GM15510 (cell line): ENCODE measurements around the gene SPPL3.

Experiments used
- POLR2A ChIP-seq: IDR thresholded peaks from 3 replicates; pipeline ENCODE4 v1.6.1; 2011; ENCODE audit warnings: borderline replicate concordance; ENCODE audit not compliant: insufficient read length; ENCODE audit errors: extremely low read depth

SPPL3 gene

DNA sequence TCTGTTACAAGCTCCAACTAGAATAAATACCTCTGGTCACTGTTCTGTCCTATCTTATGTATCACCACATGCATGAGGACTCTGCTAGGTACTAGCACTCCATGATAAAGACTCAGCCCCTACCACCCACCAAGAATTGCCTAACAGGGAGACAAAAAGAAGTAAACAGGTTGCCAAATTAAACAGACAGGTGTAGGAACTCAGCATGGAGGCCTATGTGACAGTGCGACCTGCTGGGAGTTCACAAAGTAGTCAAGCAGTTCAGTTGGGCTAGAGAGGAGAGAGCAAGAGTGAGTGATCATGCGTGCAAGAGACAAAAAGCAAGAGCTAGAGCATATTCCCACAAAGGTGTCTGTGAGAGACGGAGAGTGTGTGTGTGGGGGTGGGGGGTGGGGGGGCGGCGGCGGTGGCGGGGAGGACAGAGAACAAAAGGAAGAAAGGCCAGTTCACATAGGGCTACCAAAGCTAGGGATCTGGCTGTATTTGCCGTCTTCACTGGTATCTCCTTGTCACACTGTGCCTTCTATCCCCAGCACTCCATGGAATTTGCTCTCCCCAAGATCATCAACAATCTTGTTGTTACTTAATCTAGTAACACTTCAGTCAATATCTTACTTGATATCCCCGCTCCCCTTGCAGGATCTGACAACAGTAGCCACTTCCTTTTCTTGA lies 81.2 kb downstream of the SPPL3 start:
- TF ChIP-seq POLR2A: no peak

DNA sequence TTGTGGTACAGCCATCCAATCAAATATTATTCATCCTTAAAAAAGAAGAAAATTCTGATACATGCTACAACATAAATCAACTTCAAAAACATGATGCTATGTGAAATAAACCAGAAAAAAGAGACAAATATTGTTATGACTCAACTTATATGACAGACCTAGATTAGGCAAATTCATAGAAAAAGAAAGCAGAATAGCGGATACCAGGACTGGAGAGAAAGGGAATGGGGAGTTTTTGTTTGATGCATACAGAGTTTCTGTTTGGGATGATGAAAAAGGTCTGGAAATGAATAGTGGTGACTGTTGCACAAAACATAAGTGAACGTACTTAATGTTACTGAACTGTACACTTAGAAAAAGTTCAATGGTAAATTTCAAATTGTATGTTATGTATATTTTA lies 82.3 kb downstream of the SPPL3 start:
- TF ChIP-seq POLR2A: no peak

DNA sequence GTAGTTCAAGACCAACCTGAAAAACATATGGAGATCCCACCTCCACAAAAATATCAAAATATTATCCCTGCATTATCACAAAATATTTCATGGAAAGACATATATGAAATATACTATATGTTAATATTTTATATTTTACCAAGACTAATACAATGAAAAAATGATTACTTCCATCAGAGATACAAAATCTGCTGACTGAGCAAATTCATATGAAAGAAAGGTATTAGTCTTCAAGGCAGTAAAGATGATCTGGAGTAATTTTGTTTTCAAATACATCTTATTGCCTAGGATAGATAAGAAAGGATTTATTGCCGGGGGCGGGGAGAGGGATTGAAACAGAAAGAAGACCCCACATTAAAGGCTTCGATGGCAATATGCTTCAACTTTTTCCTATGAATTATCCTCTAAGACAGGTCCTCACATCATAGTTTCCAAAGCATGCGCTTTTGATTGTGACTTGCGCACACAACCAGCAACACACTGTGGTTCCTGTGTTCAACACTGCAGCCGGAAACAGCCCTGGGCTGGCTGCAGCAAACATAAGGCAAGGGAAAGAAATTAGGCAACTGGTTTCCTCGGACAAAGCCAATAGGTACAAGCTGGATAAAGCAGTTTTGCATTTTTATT lies 83.2 kb downstream of the SPPL3 start:
- TF ChIP-seq POLR2A: no peak

DNA sequence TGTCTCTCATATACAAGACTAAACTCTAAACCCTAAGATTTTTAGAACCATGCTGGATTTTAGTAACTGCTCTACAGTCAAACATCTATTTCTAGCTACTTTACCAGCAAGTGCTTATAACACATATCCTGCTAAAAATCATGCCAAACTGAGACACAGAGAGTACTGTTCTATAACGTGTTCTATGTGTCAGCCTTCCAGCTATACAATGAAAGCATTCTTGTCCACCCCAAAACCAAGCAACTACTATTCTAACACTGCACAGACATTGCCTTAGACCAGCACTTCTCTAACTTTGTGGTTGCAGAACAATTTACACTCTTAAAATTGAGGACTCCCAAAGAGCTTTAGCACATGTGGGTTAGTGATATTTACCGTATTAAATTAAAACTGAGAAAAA lies 85.7 kb downstream of the SPPL3 start:
- no peak for TF ChIP-seq POLR2A

DNA sequence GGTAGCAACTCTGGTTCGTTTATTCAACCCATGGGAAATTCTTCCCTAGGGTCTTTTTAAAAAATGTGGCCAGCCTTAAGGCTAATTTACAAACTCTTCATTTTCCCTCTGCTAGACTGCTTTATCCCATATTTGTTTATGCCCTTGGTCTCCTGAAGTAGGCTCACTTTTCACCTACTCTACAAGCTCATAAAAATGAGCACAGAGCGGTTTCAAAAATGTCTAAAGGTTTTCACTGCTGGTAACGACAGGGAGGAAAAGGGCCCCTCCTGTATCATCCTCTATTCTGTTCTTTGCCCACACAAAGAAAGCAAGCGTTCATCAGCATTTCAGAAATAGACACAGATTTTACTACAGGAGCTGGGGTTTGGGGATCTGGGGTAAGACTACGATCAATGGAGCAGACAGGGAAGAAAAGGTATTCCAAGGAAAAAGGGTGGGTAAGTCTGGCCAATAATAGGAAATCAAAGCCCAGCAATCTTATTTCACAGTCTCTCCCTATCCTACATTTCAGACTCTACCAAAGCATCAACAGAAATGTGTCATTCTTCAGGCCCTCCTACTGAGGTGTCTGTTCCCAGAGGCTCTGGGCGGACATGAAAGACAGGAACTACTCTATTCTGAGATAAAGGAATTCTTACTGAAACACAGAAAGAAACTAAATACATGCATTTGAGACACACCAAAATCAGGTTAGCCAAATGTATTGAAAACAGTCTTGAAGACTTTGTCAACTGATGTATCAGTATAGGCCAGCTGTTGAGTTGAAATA lies 86.4 kb downstream of the SPPL3 start:
- no peak for TF ChIP-seq POLR2A

DNA sequence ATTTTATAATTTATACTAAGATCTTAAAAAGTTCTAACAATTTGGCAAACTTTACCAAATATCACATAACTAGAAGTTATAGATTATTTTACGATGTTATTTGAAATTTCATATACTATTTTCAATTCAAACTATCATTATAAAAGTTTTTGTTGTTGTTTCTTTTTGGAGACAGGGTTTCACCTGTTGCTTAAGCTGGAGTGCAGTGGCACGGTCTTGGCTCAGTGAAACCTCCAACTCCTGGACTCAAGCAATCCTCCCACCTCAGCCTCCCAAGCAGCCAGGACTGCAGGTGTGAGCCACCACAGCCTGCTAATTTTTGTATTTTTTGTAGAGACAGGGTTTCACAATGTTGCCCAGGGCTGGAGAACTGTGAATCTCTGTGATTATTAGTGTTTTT lies 87.8 kb downstream of the SPPL3 start:
- no peak for TF ChIP-seq POLR2A

DNA sequence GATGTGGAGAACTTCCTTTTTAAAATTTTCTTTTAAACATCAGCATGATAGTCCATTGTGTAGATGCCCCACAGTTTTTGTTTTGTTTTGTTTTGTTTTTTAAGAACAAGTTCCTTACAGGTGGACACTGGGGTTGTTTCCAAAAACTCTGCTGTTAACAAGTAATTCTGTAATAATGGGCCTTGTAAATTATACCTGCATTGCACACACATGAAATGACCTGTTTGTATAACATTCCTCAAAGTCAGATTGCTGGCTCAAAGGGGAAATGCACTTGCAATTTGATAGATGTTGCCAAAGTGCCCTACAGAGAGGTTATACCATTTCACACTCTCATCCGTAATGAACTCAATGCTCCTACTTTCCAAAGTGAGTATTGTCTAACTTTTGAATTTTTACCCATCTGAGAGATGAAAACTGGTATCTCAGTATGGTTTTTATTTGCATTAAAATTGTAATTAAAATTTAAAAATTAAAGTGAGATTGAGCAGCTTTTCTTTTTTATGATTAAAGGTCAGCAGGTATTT lies 89.2 kb downstream of the SPPL3 start:
- no peak for TF ChIP-seq POLR2A

DNA sequence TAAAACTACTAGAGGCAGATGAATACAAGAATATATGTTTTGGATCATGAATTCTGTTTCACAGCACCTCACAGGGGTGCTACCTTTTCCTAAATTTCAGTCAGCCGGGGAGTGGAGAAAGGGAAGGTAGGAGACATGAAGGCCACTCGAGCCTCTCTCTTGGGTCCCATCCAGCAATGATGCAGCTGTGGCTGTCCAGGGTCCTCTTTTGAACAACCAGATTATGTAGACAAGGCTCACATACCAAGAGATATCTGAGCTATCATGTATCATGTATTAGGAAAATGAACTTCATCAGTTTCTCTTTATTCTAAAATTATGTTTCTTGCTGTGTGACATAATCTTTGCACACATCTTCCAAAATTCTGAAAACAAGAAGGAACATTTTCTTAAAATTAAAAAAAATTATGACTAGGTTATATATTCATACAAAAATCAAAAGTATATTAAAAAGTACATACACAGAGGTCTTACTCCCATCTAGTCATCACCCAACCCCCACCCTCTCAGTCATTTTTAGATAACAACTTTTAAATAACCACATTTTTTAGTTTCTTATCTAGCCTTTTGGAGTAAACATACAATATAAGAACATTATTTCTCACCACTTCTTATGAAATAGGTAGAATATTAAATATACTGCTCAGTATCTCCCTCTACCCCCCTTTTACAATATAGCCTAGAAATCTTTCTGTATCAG lies 89.8 kb downstream of the SPPL3 start:
- no peak for TF ChIP-seq POLR2A

DNA sequence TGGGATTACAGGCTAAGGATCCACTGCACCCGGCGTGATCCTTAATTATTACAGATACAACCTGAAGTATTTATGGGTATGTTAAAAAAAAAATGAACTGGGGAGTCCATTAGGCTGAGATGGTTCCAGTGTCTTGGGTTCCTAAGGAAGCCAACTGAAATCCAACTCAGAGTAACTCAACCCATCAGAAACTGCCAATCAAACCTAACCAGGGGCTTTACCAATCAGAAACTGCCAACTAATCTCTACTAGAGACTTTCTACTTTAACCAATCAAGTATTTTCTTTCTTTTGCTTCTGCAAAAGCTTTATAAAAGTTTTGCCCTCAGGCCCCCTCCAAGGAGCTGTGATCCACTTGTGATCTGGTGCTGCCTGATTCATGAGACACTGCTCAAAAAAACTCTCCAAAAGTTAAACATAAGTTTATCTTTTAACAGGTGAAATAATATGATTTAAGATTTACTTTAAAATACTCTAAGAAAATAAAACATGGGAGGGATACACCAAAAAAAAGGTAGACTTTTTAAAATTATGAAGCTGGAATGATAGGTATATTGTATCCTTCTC lies 90.5 kb downstream of the SPPL3 start:
- no peak for TF ChIP-seq POLR2A

DNA sequence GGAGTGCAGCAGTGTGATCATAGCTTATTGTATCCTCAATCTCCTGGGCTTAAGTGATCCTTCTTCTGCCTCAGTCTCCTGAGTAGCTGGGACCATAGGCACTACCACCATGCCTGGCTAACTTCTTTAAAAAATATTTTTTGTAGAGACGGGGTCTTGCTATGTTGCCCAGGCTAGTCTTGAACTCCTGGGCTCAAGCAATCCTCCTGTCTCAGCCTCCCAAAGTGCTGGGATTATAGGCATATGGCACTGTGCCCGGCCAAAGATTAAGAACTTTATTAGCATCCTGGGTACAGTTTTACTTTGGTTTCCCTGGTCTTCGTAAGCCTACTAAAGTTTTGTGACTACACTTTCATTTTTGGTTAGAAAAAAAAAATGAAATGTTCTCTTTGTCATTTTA lies 94.1 kb downstream of the SPPL3 start:
- no peak for TF ChIP-seq POLR2A

DNA sequence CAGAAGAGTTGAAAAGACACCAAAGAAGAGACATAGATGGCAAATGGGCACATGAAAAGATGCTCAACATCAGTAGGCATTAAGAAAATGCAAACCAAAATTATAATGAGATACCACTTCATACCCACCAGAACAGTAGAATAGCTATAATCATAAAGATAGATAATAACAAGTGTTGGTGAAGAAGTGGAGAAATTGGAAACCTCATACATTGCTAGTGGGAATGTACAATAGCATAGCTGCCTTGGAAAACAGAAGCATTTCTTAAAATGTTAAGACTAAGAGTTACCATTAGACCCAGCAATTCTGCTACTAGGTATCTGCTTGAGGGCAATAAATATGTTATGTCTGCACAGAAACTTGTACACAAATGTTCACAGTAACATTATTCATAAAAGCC lies 99.7 kb downstream of the SPPL3 start:
- no peak for TF ChIP-seq POLR2A

DNA sequence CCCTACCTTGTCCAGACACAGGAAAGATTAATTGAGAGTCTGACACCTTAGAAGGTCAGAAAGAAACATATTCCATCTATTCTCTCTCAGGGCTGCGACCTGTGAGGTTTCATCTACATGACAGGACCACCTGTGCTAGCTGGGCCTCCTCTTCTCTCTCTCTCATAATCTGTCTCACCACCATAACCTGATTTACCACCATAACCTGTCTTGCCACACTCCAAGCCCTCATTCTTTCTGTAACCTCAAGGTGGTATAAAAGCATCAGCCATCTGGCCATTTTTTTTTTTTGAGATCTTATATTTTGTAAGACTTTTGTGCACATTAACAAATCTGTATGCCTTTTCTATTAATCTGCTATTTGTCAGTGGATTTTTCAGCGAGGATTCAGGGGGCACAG lies 103.0 kb downstream of the SPPL3 start:
- no peak for TF ChIP-seq POLR2A

DNA sequence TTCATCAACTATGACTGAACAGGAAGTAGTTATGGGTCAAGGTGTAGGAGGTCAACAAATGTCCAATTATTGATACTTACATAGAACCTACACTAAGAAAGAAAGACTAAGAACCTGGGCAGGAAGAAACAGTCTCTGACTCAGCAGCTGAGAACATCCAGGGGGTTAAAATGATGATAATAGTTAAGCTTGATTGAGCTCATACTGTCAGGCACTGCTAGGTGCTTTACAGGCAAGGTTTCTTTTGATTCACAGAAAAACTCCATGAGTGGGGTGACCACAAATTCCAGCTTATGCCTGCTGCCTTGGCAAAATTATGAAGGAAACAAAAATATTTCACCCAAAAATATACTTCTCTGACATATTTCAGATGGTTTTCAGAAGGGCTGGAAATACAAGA lies 103.5 kb downstream of the SPPL3 start:
- no peak for TF ChIP-seq POLR2A

DNA sequence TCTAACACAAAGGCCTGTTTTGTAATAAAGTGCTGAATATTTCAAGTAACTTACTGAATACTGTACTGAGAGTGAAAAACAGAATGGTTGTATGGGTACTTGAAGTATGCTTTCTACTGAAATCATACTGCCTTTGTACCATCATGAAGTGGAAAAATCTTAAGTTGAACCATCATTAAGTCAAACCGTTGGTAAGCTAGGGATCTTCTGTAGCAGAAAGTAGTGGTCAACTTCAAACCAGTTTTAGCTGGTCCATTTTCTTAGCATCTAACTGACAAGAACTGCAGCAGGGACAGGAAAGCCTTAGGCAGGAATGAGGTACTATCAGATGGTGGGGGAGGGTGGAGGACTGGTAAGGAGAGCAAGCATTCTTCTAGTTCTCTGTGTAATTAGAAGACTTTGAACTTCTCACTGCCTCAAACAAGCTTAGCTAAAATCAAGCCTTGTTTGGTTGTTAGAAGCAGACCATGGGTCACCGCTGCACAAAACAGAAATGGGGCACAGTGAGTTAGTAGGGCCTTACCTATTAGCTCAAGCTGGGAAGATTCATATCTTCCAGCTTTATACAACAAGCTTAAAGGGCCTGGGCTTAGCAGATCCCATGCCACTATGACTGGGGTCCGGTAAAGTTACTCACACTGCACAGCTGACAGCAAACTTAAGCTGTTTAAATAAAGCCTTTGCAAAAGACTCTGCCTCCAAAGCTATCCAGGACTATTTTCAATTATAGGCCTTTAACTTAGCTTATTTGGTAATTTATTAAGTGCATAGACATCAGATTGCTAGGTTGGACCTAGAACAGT lies 104.7 kb downstream of the SPPL3 start:
- TF ChIP-seq POLR2A: no peak
